Spleen (tissue), 7 donors: ENCODE results near the gene LDHA.

ENCODE experiments used
- POLR2A ChIP-seq, 3 donors: fragments of 450-650 bp; IDR thresholded peaks; one replicate each; pipeline ENCODE4 v1.5.1; 2017; ENCODE audit warnings: antibody characterized with exemption in 3 of 3, mild to moderate bottlenecking in 1 of 3
- TF ChIP-seq, protein P1 (sequence below), 11 experiments: fragments of 200-600 bp in 7 of 11; fragments of 450-650 bp in 4 of 11; sonication (generic) in 4 of 11; IDR thresholded peaks in 8 of 11; conservative IDR thresholded peaks in 3 of 11; 1 replicate in 7 of 11; 2 replicates in 4 of 11; pipeline versions ENCODE4 v1.4.0 to v1.8.0; 2016 to 2021; ENCODE audit warnings: antibody characterized with exemption in 11 of 11, inconsistent platforms in 4 of 11, mild to moderate bottlenecking in 1 of 11
- donor health status: DM: no; HTN: no; CAD: no; lungs with moderate emphysema.
- donor health status: DM: no; HTN: no; CAD: no.
- donor health status: DM: no; HTN: no; CAD: no.

DNA sequence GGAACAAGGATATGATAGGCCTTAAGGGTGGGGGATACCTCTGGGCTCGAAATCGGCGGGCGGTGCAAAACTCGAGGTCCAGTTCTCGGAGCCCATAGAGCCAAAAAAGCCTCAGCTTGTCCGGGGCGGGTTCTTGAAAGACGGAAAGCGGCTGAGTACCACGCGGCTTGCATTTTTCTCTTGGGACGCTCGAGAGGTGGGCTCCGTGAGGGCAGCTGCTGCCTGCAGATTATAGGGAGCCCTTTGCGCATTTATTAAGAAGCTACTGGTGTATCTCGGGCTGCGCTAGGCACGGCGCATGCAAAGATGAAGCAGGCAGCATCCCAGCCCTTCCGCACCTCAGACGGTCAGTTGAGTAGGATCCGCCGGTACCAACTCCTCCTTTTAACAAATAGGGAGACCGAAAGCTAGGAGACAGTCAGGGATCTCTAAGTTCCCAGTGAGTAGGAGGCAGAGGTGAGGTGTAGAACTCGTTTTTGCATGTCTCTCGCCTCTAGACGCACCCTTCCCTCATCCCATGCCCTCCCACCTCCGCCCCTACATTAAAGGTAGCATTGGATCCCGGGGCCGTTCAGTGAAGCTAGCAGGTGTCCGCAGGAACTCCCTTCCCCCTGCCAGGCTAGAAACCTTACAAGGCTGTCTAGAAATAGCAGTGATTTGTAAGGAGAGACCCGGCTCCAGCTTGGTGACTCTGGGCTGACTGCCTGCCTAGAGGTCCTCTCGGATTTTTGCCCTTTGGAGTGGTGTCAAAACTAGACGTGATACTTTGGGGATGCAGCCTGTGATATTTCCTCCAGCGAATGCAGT is 768 bp downstream of the LDHA start:
- TF ChIP-seq, protein P1, sequence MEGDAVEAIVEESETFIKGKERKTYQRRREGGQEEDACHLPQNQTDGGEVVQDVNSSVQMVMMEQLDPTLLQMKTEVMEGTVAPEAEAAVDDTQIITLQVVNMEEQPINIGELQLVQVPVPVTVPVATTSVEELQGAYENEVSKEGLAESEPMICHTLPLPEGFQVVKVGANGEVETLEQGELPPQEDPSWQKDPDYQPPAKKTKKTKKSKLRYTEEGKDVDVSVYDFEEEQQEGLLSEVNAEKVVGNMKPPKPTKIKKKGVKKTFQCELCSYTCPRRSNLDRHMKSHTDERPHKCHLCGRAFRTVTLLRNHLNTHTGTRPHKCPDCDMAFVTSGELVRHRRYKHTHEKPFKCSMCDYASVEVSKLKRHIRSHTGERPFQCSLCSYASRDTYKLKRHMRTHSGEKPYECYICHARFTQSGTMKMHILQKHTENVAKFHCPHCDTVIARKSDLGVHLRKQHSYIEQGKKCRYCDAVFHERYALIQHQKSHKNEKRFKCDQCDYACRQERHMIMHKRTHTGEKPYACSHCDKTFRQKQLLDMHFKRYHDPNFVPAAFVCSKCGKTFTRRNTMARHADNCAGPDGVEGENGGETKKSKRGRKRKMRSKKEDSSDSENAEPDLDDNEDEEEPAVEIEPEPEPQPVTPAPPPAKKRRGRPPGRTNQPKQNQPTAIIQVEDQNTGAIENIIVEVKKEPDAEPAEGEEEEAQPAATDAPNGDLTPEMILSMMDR (IDR thresholded peaks at IDR 0.05 in 8 of 11, conservative IDR thresholded peaks at IDR 0.05 in 3 of 11): no peak
- no peak for TF ChIP-seq POLR2A (IDR thresholded peaks at IDR 0.05)
